GM19239 (cell line): ENCODE results near the gene AKT3.

Experiments
- DNase-seq: peaks from one replicate; pipeline ENCODE4 v3.0.0; 2011; ENCODE audit warnings: low spot score; ENCODE audit not compliant: insufficient read length
- FAIRE-seq: peaks from 2 replicates; lab custom pipeline; 2011; peaks lifted over from hg19 to GRCh38; lab: Jason Lieb, UNC

The AKT3 gene

GRCh38 chr1:243497939-243498681 is 351.9 kb downstream of the AKT3 start:
- DNase-seq (no peak), FAIRE-seq (no peak)

GRCh38 chr1:243496806-243497205 is 353.2 kb downstream of the AKT3 start:
- DNase-seq (no peak), FAIRE-seq (no peak)

GRCh38 chr1:243496187-243496646 is 353.8 kb downstream of the AKT3 start:
- DNase-seq (no peak), FAIRE-seq (no peak)

- no peak for FAIRE-seq
- DNase-seq: no peak
Measured at GRCh38 chr1:243495442-243496186, 354.4 kb downstream of the AKT3 start.

- DNase-seq (no peak), FAIRE-seq (no peak)
Measured at GRCh38 chr1:243494741-243495431, 355.2 kb downstream of the AKT3 start.

- FAIRE-seq (no peak), DNase-seq (no peak)
Measured at GRCh38 chr1:243493156-243494129, 356.6 kb downstream of the AKT3 start.

GRCh38 chr1:243490748-243491686 is 359.0 kb downstream of the AKT3 start:
- DNase-seq (no peak), FAIRE-seq (no peak)

- FAIRE-seq (no peak), DNase-seq (no peak)
Measured at GRCh38 chr1:243489681-243490546, 360.1 kb downstream of the AKT3 start.

GRCh38 chr1:243489158-243489527 is 360.9 kb downstream of the AKT3 start:
- no peak for DNase-seq
- FAIRE-seq: no peak

- DNase-seq (no peak), FAIRE-seq (no peak)
Measured at GRCh38 chr1:243488459-243489157, 361.4 kb downstream of the AKT3 start.

- FAIRE-seq (no peak), DNase-seq (no peak)
Measured at GRCh38 chr1:243487649-243488227, 362.3 kb downstream of the AKT3 start.

GRCh38 chr1:243487036-243487648 is 362.9 kb downstream of the AKT3 start:
- DNase-seq (no peak), FAIRE-seq (no peak)

- no peak for DNase-seq
- no peak for FAIRE-seq
Measured at GRCh38 chr1:243483952-243484351, 366.1 kb downstream of the AKT3 start.

- FAIRE-seq (no peak), DNase-seq (no peak)
Measured at GRCh38 chr1:243483071-243483771, 366.8 kb downstream of the AKT3 start.

GRCh38 chr1:243482141-243483022 is 367.7 kb downstream of the AKT3 start:
- DNase-seq (no peak), FAIRE-seq (no peak)
